IPS-15b (cell line): Measurements from ENCODE around the gene ATRIP.

ENCODE experiments used
- H3K27me3 ChIP-seq: one replicate; pipeline ENCODE4 v1.6.1; 2013; ENCODE audit warnings: low read length; ENCODE audit not compliant: control insufficient read depth, insufficient read depth
- H3K36me3 ChIP-seq: one replicate; pipeline ENCODE4 v1.6.1; 2013; ENCODE audit warnings: low read length; ENCODE audit not compliant: control insufficient read depth, insufficient read depth
- H3K4me1 ChIP-seq: one replicate; pipeline ENCODE4 v1.6.1; 2013; ENCODE audit warnings: mild to moderate bottlenecking, low read length; ENCODE audit not compliant: control insufficient read depth, insufficient read depth
- H3K4me3 ChIP-seq: one replicate; pipeline ENCODE4 v1.5.1; 2013; ENCODE audit warnings: low read depth, low read length
- H3K9ac ChIP-seq: one replicate; pipeline ENCODE4 v1.6.1; 2013; ENCODE audit warnings: low read depth, mild to moderate bottlenecking, low read length
- H3K9me3 ChIP-seq: one replicate; pipeline ENCODE4 v1.6.1; 2013; ENCODE audit warnings: mild to moderate bottlenecking, low read length; ENCODE audit not compliant: control insufficient read depth, insufficient read depth

ATRIP gene

GRCh38 chr3:48404440-48405342 lies 41.8 kb upstream of the ATRIP start:
- no peak overlapping the region for H3K9ac ChIP-seq
- no peaks in the 10 kb centered on the region for H3K27me3 ChIP-seq
- H3K36me3 ChIP-seq = peaks cover 50% of the 10 kb centered on the region
- H3K4me3 ChIP-seq = no peak overlapping the region
- H3K9me3 ChIP-seq = no peaks in the 10 kb centered on the region
- no peaks in the 10 kb centered on the region for H3K4me1 ChIP-seq

GRCh38 chr3:48405343-48405881 lies 41.1 kb upstream of the ATRIP start:
- Histone ChIP-seq H3K9ac (no peak overlapping the region), H3K4me3 (no peak overlapping the region), H3K9me3 (no peaks in the 10 kb centered on the region), H3K36me3 (peaks cover 57% of the 10 kb centered on the region), H3K27me3 (no peaks in the 10 kb centered on the region), H3K4me1 (no peaks in the 10 kb centered on the region)

GRCh38 chr3:48405971-48406370 lies 40.6 kb upstream of the ATRIP start:
- Histone ChIP-seq H3K27me3 (no peaks in the 10 kb centered on the region), H3K4me3 (no peak overlapping the region), H3K9me3 (no peaks in the 10 kb centered on the region), H3K36me3 (peaks cover 62% of the 10 kb centered on the region), H3K9ac (no peak overlapping the region), H3K4me1 (no peaks in the 10 kb centered on the region)

DNA sequence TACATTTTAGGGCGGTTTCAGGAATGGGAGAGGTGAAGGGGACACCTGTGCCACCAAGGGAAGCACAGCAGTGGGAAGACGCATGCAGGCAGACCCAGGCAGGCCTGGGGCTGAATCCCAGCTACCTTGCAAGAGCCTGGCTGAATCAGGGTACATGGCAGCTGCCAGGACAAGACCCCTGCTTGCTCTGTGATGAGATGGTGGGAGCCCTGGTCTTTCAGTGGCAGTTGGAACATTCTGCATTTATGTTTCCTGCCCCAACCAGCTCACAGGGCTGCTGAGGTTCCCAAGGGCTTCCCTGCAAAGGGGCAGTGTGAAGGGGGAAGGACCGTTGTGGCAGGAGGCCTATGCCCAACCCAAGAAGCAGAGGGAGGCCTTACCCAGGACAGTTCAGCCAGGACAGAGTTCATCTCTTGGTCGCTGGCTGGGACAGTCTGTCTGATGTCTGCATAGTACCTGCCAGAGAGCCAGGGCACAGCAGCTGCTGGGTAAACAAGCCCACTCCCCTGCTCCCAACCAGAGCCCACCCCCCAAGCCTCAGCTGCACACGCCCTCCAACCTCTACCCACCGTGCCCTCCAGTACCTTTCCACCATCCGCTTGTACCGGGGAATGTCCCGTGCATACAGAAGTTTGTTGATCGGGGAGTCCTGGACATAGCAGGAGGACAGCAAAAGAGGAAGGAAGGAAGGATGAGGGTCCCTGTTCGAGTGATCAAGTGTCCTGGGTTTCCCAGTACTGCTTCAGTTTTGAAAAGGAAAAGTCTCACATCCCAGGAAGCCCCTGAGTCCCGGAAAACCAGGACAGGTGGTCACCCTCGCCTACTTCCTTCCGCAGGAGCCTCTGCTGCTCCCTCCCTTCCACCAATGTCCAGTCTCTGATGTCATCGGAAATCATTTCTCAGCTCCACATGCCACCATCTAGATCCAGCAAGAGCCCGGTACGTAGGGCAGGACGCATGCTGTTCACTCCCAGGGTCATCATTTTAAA lies 39.8 kb upstream of the ATRIP start:
- Histone ChIP-seq H3K36me3 (peaks cover 70% of the 10 kb centered on the region), H3K9ac (no peak overlapping the region), H3K27me3 (no peaks in the 10 kb centered on the region), H3K9me3 (no peaks in the 10 kb centered on the region), H3K4me3 (no peak overlapping the region), H3K4me1 (no peaks in the 10 kb centered on the region)

DNA sequence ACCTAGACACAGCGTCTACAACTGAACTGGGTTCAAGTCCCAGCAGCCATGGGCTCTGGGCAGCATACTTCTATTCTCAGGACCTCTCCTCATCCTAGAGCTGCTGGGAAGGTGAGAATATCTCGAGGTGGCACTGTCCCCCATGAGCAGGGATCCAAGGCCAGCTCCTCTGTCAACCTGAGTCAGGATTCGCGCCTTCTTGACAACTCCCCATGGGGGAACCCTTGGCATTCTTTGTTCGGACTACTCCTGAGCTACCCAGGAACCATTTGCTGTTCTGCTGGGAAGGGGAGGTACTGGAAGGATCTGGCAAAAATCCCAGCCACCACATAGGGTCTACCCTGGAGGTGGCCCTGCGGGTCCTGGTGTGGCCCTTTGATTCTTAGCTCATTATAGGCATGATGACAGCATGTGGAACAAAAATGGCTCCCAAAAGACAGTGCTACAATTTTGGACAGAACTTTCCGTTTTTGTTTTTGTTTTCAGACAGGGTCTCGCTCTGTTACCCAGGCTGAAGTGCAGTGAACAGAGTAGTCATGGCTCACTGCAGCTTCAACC lies 38.9 kb upstream of the ATRIP start:
- Histone ChIP-seq H3K36me3 (peaks cover 78% of the 10 kb centered on the region), H3K9me3 (no peaks in the 10 kb centered on the region), H3K27me3 (no peaks in the 10 kb centered on the region)

DNA sequence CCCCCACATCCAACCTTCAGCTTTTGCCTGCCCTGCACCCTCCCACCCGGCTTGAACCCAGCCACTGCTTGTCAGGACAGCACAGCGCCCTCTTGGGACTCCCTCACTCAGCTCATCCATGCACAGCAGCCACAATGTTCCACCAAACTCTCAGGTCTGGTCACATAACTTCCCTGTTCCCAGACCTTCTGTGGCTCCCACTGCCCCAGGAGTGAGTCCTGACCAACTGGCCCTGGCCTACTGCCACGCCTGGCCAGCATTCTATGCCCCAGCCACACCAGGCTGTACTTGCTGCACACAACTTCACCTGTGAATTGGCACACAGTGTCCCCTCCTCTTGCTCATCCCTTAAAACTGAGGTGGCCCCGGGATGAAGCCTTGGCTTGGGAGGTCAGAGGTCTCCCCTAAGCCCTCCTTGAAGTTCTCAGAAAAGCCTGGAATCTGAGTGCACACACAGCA lies 37.7 kb upstream of the ATRIP start:
- peaks cover 86% of the 10 kb centered on the region for H3K36me3 ChIP-seq
- H3K9ac ChIP-seq = no peak overlapping the region
- H3K27me3 ChIP-seq = no peaks in the 10 kb centered on the region
- H3K4me1 ChIP-seq = no peaks in the 10 kb centered on the region
- H3K4me3 ChIP-seq = no peak overlapping the region
- no peaks in the 10 kb centered on the region for H3K9me3 ChIP-seq

More for the DNA sequence above, 38.9 kb upstream of the ATRIP start:
- Histone ChIP-seq H3K4me3 (no peak overlapping the region), H3K4me1 (no peaks in the 10 kb centered on the region), H3K9ac (no peak overlapping the region)

- no peak overlapping the region for H3K4me3 ChIP-seq
- H3K9ac ChIP-seq = no peak overlapping the region
- H3K36me3 ChIP-seq = peaks cover 86% of the 10 kb centered on the region
- no peaks in the 10 kb centered on the region for H3K9me3 ChIP-seq
- no peaks in the 10 kb centered on the region for H3K4me1 ChIP-seq
- no peaks in the 10 kb centered on the region for H3K27me3 ChIP-seq
These were observed 37.0 kb upstream of the ATRIP start for GRCh38 chr3:48409291-48410201.

DNA sequence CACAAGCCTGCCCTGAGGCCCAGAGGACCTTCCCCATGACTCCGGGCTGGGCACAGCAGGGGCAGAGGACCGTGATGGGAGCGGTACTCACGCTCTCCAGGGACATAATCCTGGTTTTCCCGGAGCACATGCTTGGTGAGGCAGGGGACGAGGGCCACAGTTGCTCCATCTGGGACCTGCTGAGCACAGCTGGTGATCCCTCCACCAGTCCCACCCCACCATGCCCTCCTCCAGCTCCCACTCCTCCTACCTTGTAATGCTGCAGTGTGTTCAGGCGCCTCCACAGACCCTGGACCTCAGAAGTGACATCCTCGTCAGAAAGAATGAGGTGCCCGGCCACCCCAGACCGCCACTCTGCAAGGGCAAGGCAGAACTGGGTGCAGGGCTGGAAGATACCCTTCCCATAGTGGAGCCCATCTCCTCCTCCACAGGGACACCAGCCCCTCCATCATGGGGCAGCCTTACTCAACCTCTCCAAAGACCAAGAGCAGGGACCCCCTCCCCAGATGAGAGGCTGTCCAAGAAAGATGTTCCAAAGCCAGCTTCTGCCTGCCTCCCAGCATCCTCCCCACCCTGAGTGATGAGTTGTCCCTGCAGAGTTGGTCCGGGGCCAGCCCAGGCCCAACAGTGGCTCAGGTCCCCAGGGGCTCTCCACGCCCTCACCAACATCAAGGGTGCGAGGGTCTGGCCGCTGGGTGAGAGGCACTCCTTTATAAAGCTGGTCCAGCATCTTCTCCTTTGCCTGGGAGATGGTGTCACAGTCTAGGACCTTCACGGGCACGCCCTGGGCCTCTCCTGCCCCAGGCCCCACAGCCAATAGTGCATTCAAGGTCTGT lies 36.1 kb upstream of the ATRIP start:
- Histone ChIP-seq H3K9ac (no peak overlapping the region), H3K27me3 (no peaks in the 10 kb centered on the region), H3K4me1 (no peaks in the 10 kb centered on the region), H3K36me3 (peaks cover 89% of the 10 kb centered on the region), H3K4me3 (no peak overlapping the region), H3K9me3 (no peaks in the 10 kb centered on the region)

- Histone ChIP-seq H3K9ac (no peak overlapping the region), H3K4me1 (no peaks in the 10 kb centered on the region), H3K27me3 (no peaks in the 10 kb centered on the region), H3K4me3 (no peak overlapping the region), H3K36me3 (peaks cover 92% of the 10 kb centered on the region), H3K9me3 (no peaks in the 10 kb centered on the region)
These were observed 35.4 kb upstream of the ATRIP start for GRCh38 chr3:48411041-48411588.
